GM13977 (cell line): Measurements from ENCODE around the gene TMEM161B.

ENCODE experiments used
- DNase-seq: peaks from one replicate; pipeline ENCODE4 v3.0.0; 2012; ENCODE audit warnings: low spot score
- CTCF ChIP-seq: IDR thresholded peaks from 2 replicates; pipeline ENCODE4 v1.5.1; 2012; ENCODE audit warnings: mild to moderate bottlenecking, control low read depth; ENCODE audit not compliant: insufficient read depth; ENCODE audit errors: extremely low read depth, missing control alignments
- in situ Hi-C: fragments of 300-500 bp; cut with MboI; formaldehyde crosslinking; loops from one replicate; pipeline ENCODE4 v1.12.0; 2022; ENCODE audit warnings: low sequenced_read_pairs, low pct_unique_long_range_greater_than_20kb, mixed read lengths, inconsistent platforms; ENCODE audit not compliant: unreplicated experiment

The TMEM161B gene

DNA sequence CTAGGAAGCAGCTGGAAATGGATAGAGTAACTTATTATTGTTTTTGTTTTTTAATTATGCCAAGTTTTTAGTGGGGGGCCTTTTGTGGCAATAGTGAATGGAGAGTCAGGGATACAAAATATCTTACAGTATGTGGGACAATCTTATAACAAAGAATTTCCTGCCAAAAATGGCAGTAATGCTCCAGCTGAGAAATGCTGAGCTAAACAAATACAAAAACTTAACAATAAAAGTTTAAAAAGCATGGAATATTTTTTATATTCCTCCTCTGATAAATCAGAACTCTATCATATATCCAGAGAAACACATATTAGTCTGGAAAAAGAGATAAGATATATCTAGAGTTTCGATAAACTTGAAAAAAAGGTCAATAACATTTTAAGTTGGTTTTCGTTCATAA, 110.6 kb downstream of the TMEM161B start:
- in situ Hi-C loops = no loop called here
- no peak for DNase-seq
- TF ChIP-seq CTCF = no peak

- in situ Hi-C loops = no loop called here
- no peak for DNase-seq
- no peak for TF ChIP-seq CTCF
Observed at GRCh38 chr5:88154891-88155290, 113.8 kb downstream of the TMEM161B start.

- no peak for DNase-seq
- in situ Hi-C loops = no loop called here
- TF ChIP-seq CTCF = no peak
Observed at GRCh38 chr5:88150747-88151146, 117.9 kb downstream of the TMEM161B start.

DNA sequence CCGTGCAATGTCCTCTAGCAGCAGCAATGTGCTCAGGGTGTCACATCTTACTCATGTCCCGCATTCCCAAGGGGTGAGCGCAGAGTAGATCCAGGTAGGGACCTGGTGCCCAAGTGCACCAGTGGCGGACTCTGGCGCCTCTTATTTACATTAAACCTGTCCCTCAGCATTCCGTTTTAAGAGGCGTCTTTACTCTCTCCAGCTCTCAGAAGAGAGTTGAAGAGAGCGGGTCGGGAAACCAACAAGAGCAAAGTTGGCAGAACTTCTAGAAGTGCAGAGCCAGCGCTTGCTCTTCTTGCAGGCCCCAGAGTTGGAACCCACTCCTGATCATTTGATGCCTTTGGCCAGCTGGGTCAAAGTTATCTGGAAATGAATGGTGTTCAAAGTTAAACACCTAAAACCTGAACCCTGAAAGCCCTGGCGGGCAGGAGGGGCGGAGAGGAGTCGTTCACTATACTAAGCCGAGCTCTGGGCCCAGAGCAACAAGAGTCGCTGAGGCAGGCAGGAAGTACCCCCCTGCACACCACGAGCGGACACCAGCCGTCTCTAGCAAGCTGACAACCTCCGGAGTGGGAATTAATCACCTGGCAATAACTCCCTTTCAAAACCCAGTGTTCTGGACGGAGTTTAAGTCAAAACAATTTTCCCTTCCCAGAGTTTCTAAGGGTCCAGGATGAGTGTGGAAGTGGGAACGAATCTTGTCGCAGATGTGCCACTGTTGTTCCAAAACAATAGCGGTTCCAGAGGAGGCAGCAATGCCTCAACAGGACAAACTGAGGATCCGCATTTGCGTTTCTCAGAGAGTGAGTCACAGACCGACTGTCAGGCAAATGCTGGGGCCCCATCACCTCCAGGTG, 122.8 kb downstream of the TMEM161B start:
- DNase-seq = no peak
- in situ Hi-C loops = loop anchor here (10.0 kb wide), 1 partner anchor 529 kb away; no protein-coding TSS in a partner anchor
- TF ChIP-seq CTCF = no peak

DNA sequence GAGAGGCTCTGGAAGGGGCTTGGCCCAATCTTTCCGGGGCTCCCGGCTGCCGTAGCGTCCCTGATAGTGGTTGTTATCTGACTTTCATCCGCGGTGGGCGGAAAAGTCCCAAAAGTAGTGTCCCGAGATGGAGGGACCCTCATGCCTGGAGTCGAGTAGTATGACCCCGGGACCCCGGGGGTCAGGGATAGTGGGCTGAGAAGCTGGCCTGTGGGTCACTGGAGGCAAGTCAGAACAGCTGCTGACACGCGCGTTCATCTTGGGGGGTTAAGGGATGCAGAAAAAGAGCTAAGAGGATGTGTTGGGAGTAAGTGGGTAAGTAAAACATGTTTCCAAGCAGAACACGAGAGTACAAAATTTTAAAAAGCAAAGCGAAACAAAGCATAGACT, 123.4 kb downstream of the TMEM161B start:
- DNase-seq = no peak
- in situ Hi-C loops = loop anchor here (10.0 kb wide), 1 partner anchor 530 kb away; no protein-coding TSS in a partner anchor
- TF ChIP-seq CTCF = no peak
